ENCODE results near the gene TAF4. TPM values are rescaled to one million over a fixed set of nuclear protein-coding genes. Genes with fewer than 3 reads are reported as not detected.

Gene TAF4
- total RNA-seq, 2 donors from 2014 or later: 12.7 to 29.0 TPM

DNA sequence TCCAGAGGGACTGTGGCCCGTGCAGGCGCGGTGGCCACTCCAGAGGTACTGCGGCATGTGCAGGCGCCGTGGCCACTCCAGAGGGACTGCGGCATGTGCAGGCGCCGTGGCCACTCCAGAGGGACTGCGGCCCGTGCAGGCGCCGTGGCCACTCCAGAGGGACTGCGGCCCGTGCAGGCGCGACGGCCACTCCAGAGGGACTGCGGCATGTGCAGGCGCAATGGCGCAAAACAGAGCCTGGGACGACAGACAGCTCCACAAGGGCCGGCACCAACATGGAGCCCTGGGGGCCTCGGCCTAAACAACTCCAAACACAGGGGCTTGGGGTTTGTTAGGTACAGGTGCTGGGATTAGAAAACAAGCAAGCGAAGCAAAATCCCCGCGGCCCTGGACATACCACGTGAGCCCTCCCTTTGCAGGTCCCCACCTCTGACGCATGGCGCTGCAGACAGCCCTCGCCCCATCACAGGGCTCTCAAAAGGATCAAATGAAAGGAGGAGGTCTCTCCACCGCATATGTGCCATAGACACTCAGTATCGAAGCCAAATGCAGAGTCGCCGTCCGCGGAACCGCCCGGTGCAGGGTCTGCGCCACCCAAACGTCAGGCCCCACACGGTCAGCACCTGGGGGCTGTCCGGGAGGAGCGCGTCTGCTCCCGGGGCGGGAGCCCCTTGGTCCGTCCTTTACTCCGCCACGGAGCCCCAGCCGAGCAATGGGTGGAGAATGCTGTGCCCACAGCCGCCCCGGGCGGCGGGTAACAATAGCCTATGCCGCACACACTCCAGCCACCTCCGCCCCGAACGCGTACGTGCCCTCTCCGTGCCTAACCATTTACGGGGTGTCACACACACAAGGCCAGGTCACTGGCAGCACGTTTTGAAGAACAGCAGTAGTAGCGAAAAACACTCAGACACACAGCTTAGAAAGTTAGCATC, 85.7 kb downstream of the TAF4 start:
- DNase-seq: no peak
- Histone ChIP-seq H3K4me3 (no peak overlapping the region), H3K9me3 (no peaks in the 10 kb centered on the region), H3K36me3 (replicated peaks in 1 of 2; ENCODE audit: insufficient read depth in 1 of 2, low read depth in 2 of 2) (peaks cover 0 to 7% of the 10 kb centered on the region in 2 donors), H3K27me3 (no peaks in the 10 kb centered on the region), H3K27ac (no peak overlapping the region), H3K4me1 (peaks cover under 1% of the 10 kb centered on the region)
- WGBS, 2 donors: 88 to 90% methylated on average over 26 to 59 of the region's 65 CpGs
- intact Hi-C loops (cut with DNase I): no loop called here
- ATAC-seq: no peak
- no peak for TF ChIP-seq POLR2A (IDR thresholded peaks at IDR 0.05)
- TF ChIP-seq, protein P1, sequence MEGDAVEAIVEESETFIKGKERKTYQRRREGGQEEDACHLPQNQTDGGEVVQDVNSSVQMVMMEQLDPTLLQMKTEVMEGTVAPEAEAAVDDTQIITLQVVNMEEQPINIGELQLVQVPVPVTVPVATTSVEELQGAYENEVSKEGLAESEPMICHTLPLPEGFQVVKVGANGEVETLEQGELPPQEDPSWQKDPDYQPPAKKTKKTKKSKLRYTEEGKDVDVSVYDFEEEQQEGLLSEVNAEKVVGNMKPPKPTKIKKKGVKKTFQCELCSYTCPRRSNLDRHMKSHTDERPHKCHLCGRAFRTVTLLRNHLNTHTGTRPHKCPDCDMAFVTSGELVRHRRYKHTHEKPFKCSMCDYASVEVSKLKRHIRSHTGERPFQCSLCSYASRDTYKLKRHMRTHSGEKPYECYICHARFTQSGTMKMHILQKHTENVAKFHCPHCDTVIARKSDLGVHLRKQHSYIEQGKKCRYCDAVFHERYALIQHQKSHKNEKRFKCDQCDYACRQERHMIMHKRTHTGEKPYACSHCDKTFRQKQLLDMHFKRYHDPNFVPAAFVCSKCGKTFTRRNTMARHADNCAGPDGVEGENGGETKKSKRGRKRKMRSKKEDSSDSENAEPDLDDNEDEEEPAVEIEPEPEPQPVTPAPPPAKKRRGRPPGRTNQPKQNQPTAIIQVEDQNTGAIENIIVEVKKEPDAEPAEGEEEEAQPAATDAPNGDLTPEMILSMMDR (IDR thresholded peaks at IDR 0.05): no peak

DNA sequence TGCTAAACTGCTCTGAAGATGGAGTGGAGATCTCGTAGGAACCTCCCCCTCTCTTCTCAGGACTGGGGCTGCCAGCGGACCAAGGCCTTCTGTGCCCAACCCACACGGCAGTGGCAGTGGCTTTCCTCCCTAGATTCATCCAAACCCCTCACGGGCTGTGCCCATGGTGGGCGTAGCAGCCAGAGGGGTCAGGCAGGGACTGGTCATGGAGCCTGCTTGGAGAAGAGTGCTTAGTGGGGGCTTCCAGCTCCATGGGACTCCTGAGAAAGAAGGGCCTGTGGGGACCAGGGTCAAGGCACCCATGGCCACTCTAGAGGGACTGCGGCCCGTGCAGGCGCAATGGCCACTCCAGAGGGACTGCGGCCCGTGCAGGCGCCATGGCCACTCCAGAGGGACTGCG, 86.6 kb downstream of the TAF4 start:
- peaks cover under 1 to 9% of the 10 kb centered on the region in 2 donors for H3K36me3 ChIP-seq (replicated peaks in 1 of 2; ENCODE audit: insufficient read depth in 1 of 2, low read depth in 2 of 2)
- no peaks in the 10 kb centered on the region for H3K4me1 ChIP-seq
- intact Hi-C loops (cut with DNase I): no loop called here
- whole genome bisulfite sequencing, 2 donors: 93 to 96% methylated on average over 8 to 12 of the region's 12 CpGs
- H3K4me3 ChIP-seq: no peak overlapping the region
- TF ChIP-seq, protein P1 (IDR thresholded peaks at IDR 0.05): no peak
- no peak for TF ChIP-seq POLR2A (IDR thresholded peaks at IDR 0.05)
- H3K27me3 ChIP-seq: no peaks in the 10 kb centered on the region
- H3K9me3 ChIP-seq: no peaks in the 10 kb centered on the region
- no peak for ATAC-seq
- H3K27ac ChIP-seq: no peak overlapping the region
- DNase-seq: no peak

DNA sequence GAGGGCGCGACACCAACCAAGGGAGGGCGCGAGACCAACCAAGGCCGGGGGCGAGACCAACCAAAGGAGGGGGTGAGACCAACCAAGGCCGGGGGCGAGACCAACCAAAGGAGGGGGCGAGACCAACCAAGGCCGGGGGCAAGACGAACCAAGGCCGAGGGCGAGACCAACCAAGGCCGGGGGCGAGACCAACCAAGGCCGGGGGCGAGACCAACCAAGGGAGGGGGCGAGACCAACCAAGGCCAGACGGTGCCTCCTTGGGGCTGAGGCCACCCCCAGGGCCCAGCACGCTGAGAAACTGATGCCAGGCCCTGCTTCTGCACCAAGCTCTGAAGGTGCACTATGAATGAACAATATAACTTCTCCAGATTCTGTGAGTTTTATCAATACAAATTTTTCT, 87.2 kb downstream of the TAF4 start:
- Histone ChIP-seq H3K27me3 (no peaks in the 10 kb centered on the region), H3K4me3 (no peak overlapping the region), H3K9me3 (no peaks in the 10 kb centered on the region), H3K27ac (no peak overlapping the region), H3K36me3 (replicated peaks in 1 of 2; ENCODE audit: insufficient read depth in 1 of 2, low read depth in 2 of 2) (peaks cover 4 to 10% of the 10 kb centered on the region in 2 donors), H3K4me1 (no peaks in the 10 kb centered on the region)
- DNase-seq (no peak), ATAC-seq (no peak)
- 96 to 97% methylated on average over 17 to 19 of the region's 20 CpGs for WGBS, 2 donors
- intact Hi-C loops (cut with DNase I): no loop called here
- TF ChIP-seq, protein P1 (IDR thresholded peaks at IDR 0.05): no peak
- no peak for TF ChIP-seq POLR2A (IDR thresholded peaks at IDR 0.05)

GRCh38 chr20:61977419-61977786, 88.3 kb downstream of the TAF4 start:
- no peak for DNase-seq
- 91 to 93% methylated on average over 10 of the region's 10 CpGs for WGBS, 2 donors
- intact Hi-C loops (cut with DNase I): no loop called here
- peaks cover 4 to 7% of the 10 kb centered on the region in 2 donors for H3K36me3 ChIP-seq (replicated peaks in 1 of 2; ENCODE audit: insufficient read depth in 1 of 2, low read depth in 2 of 2)
- no peaks in the 10 kb centered on the region for H3K4me1 ChIP-seq
- no peak for TF ChIP-seq POLR2A (IDR thresholded peaks at IDR 0.05)
- TF ChIP-seq, protein P1 (IDR thresholded peaks at IDR 0.05): no peak
- no peak overlapping the region for H3K27ac ChIP-seq
- no peak overlapping the region for H3K4me3 ChIP-seq
- ATAC-seq: no peak
- H3K27me3 ChIP-seq: no peaks in the 10 kb centered on the region
- H3K9me3 ChIP-seq: no peaks in the 10 kb centered on the region

Data from body of pancreas (tissue), 4 donors.